SK-N-MC (cell line): ENCODE results near the gene MYO9A.

Source experiments
- EZH2 ChIP-seq: fragments of 200-600 bp; sonication (generic); IDR thresholded peaks from one replicate; pipeline ENCODE4 v1.6.1; 2017; ENCODE audit warnings: antibody characterized with exemption
- POLR2AphosphoS5 ChIP-seq: IDR thresholded peaks from 2 replicates; pipeline ENCODE4 v1.6.1; 2012; ENCODE audit warnings: mild to moderate bottlenecking, low read depth, low read length, borderline replicate concordance

- no peak for TF ChIP-seq POLR2AphosphoS5
- no peak for TF ChIP-seq EZH2
Observed at GRCh38 chr15:72116731-72117485, 1.0 kb downstream of the MYO9A start.
